OCI-LY1 (cell line): ENCODE data around the gene IL17RE.

Source experiments
- CTCF ChIP-seq: fragments of 200-600 bp; sonication (generic), shearing (Covaris generic); IDR thresholded peaks from 2 replicates; pipeline ENCODE4 v1.5.1; 2017; ENCODE audit warnings: mild to moderate bottlenecking, antibody characterized with exemption, low read length, moderate library complexity, mixed read lengths
- EZH2 ChIP-seq: fragments of 200-600 bp; sonication (generic), shearing (Covaris generic); IDR thresholded peaks from 2 replicates; pipeline ENCODE4 v1.8.0; 2017; ENCODE audit warnings: borderline replicate concordance, mixed run types, mild to moderate bottlenecking, antibody characterized with exemption, low read length, moderate library complexity, mixed read lengths

- TF ChIP-seq CTCF (no peak), EZH2 (no peak)
Measured at GRCh38 chr3:9890249-9891071, 12.2 kb upstream of the IL17RE start, which contains the start of gene JAGN1.
